ENCODE measurements around the gene FAAP20. TPM values are rescaled to one million over a fixed set of nuclear protein-coding genes. Genes with fewer than 3 reads are reported as not detected.

The FAAP20 gene
- total and polyA plus RNA-seq, 2 experiments from 2014 or later: 79.1 to 167 TPM

- no peak overlapping the region for H2AFZ ChIP-seq
Observed at GRCh38 chr1:2173546-2174347, 20.8 kb downstream of the FAAP20 start.

More at GRCh38 chr1:2173546-2174347, 20.8 kb downstream of the FAAP20 start:
- DNase-seq (ENCODE audit: low spot score): peak; percentile 34
- H3K27me3 Mint-ChIP-seq (ENCODE audit: insufficient read depth, low read depth, poor library complexity): peaks cover 9% of the 10 kb centered on the region
- H4K20me1 ChIP-seq (replicated peaks; ENCODE audit: insufficient read depth): no peaks in the 10 kb centered on the region; the same call in 1 of the 2 replicates
- no peaks in the 10 kb centered on the region for H3K79me2 ChIP-seq (replicated peaks; ENCODE audit: insufficient read depth)
- no peaks in the 10 kb centered on the region for H3K9me2 ChIP-seq (ENCODE audit: insufficient read depth)
- H3K4me2 ChIP-seq: no peak overlapping the region
- H3K9me3 Mint-ChIP-seq: no peaks in the 10 kb centered on the region
- peaks cover 4% of the 10 kb centered on the region for H3K4me1 Mint-ChIP-seq
- no peak overlapping the region for H3K4me3 Mint-ChIP-seq
- H3K27ac Mint-ChIP-seq: peak overlapping the region; percentile 75
- peak; percentile 18 for ATAC-seq
- no peak overlapping the region for H3K4me3 ChIP-seq
- H3F3A ChIP-seq (replicated peaks; ENCODE audit: low read depth): peaks cover 6% of the 10 kb centered on the region; the same call in 1 of the 2 replicates
- TF ChIP-seq REST (IDR thresholded peaks at IDR 0.05; ENCODE audit: unreplicated experiment): no peak
- 0 out of 4 replicates have a peak, but pooled peaks of 1 of the 2 experiments have one; percentile 10 for TF ChIP-seq CTCF (conservative IDR thresholded peaks at IDR 0.05; ENCODE audit: low read depth in 2 of 2)
- TF ChIP-seq ZNF462 (CRISPR knock-in tag; IDR thresholded peaks at IDR 0.05): no peak
- 0 out of 2 replicates have a peak overlapping the region, but pooled peaks have one; percentile 32 for H3K27ac ChIP-seq (ENCODE audit: low read depth)
- no peaks in the 10 kb centered on the region for H3K36me3 ChIP-seq (ENCODE audit: insufficient read depth)
- no peaks in the 10 kb centered on the region for H3K4me1 ChIP-seq (ENCODE audit: insufficient read depth)
- no peaks in the 10 kb centered on the region for H3K27me3 ChIP-seq (ENCODE audit: insufficient read depth)
- H3K36me3 Mint-ChIP-seq (ENCODE audit: low read depth): peaks cover 22% of the 10 kb centered on the region
